Measurements from ENCODE around the gene FAM149B1.

- TF ChIP-seq CTCF (IDR thresholded peaks at IDR 0.05; ENCODE audit: insufficient read depth, low read length, poor library complexity, severe bottlenecking) (no peak), EZH2phosphoT487 (conservative IDR thresholded peaks at IDR 0.05; ENCODE audit: low read length) (no peak)
Observed at GRCh38 chr10:73264423-73264822, 96.5 kb downstream of the FAM149B1 start.
